Measurements from ENCODE around the gene TUBA1A. TPM values are rescaled to one million over a fixed set of nuclear protein-coding genes. Genes with fewer than 3 reads are reported as not detected.

Gene TUBA1A
- total RNA-seq, 4 donors from 2014 or later, result 51.6 to 213 (median 132) TPM

DNA sequence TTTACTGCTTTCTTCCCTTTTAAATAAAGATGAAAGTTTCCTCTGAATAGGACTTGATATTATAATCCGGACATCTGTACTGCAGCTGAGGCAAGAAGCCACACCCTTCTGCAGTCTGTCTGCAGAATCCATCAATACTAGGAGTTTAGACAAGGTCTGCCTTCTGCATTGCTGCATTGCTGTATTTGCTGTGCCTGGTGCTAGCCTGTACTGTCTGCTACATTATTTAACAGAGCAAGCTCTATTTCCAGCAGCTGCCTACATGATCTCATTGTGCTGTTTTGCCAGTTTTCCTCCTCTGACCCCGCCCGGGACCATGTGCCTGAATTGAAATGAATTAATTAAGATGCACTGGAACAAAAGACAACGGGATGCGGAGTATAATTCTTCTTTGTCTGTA lies 1.7 kb downstream of the TUBA1A start:
- TF ChIP-seq CTCF (IDR thresholded peaks at IDR 0.05; ENCODE audit: low read depth), result no peak

DNA sequence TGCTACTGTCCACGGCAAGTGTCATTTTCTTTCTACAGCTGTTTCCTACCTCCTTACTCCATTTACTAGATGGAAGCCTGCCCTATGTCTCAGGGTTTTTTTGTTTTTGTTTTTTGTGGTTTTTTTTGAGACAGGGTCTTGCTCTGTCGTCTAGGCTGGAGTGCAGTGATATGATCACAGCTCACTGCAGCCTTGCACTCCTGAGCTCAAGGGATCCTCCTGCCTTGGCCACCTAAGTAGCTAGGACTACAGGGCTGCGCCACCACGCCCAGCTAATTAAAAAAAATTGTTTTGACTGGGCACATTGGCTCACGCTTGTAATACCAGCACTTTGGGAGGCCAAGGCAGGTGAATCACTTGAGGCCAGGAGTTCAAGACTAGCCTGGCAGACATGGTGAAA lies 14.7 kb downstream of the TUBA1A start:
- no peak for TF ChIP-seq CTCF (IDR thresholded peaks at IDR 0.05; ENCODE audit: low read depth)

DNA sequence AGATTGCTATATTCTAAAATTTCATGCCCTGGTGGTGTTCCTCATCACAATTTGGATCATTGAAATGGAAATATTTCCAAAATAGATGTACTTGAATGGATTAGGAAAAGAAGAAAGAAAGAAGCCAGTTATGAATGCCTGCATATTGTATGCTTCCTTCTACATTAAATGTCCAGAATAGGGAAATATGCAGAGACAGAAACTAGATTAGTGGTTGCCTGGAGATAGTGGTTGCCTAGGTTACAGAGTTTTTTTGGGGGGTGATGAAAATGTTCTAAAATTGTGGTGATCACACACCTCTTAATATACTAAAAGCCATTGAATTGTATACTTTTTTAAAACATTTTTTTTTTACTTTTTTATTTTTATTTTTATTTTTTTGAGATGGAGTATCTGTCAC lies 18.0 kb downstream of the TUBA1A start:
- TF ChIP-seq CTCF (IDR thresholded peaks at IDR 0.05; ENCODE audit: low read depth), result no peak

DNA sequence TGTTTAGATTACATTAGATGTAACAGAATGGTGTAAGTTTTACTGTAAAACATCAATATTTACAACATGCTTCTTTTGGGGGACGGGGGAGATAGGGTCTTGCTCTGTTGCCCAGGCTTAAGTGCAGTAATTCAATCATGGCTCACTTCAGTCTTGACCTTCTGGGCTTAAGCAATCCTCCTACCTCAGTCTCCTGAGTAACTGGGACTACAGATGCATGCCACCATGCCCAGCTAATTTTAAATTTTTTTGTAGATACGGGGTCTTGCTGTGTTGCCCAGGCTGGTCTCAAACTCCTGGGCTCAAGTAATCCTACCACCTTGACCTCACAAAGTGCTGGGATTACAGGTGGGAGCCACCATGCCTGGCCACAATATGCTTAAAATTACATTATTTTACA lies 23.8 kb downstream of the TUBA1A start:
- TF ChIP-seq CTCF (IDR thresholded peaks at IDR 0.05; ENCODE audit: low read depth), result no peak

DNA sequence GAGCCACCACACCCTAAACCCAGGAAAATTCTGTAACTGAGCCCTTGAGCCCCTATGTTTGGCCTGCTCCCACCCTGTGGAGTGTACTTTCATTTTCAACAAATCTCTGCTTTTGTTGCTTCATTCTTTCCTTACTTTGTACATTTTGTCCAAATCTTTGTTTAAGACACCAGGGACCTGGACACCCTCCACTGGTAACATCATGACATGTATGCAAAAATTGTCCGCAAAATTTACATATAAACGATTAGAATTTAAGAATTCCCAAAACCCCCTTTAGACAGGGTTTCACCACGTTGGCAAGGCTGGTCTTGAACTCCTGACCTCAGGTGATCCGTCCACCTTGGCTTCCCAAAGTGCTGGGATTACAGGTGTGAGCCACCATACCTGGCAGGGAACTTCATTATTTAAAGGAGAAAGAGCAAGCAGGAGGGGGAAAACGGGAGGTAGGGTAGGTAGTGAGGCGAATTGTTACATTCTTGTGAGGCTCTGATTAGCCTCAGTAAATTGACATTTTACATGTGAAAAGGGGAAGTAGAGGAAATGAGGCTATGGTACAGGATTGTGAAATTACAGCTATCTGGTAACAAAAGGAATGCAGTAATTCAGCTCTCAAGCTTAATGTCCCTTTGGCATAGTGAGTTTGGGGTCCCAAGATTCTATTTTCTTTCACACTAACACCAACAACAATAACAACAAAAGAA lies 27.6 kb downstream of the TUBA1A start:
- no peak for TF ChIP-seq CTCF (IDR thresholded peaks at IDR 0.05; ENCODE audit: low read depth)

GRCh38 chr12:49160399-49160798 lies 28.5 kb downstream of the TUBA1A start:
- TF ChIP-seq CTCF (IDR thresholded peaks at IDR 0.05; ENCODE audit: low read depth), result no peak

DNA sequence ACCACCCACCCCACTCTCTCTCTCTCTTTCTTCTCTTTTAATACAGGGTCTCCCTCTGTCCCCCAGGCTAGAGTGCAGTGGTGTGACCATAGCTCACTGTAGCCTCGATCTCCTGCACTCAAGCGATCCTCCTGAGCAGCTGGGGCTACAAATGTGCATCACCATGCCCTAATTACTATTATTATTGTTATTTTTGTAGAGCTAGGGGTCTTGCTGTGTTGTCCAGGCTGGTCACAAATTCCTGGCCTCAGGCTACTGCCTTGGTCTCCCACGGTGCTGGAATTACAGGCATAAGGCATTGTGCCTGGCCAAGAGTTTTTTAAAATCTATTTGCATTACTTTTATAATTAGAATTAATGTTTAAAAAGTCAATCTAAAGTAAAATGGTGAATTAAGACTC lies 34.7 kb downstream of the TUBA1A start:
- no peak for TF ChIP-seq CTCF (IDR thresholded peaks at IDR 0.05; ENCODE audit: low read depth)

All from subcutaneous adipose tissue (tissue), 4 donors.